ENCODE measurements around the gene GP9.

Gene GP9

GRCh38 chr3:129036222-129037092 is 24.1 kb upstream of the GP9 start:
- H3K27me3 Mint-ChIP-seq = peaks cover 9% of the 10 kb centered on the region
- H3K9me3 Mint-ChIP-seq = no peaks in the 10 kb centered on the region
- no peak for ATAC-seq
- no peaks in the 10 kb centered on the region for H3K36me3 Mint-ChIP-seq (ENCODE audit: low read depth)
- H3K4me3 Mint-ChIP-seq = no peak overlapping the region
- H3K4me1 Mint-ChIP-seq = peaks cover 12% of the 10 kb centered on the region
- no peak overlapping the region for H3K27ac Mint-ChIP-seq
- DNase-seq = no peak

- DNase-seq (no peak), ATAC-seq (no peak)
- no peaks in the 10 kb centered on the region for H3K36me3 Mint-ChIP-seq (ENCODE audit: low read depth)
- no peak overlapping the region for H3K27ac Mint-ChIP-seq
- no peaks in the 10 kb centered on the region for H3K9me3 Mint-ChIP-seq
- peaks cover 9% of the 10 kb centered on the region for H3K27me3 Mint-ChIP-seq
- peaks cover 12% of the 10 kb centered on the region for H3K4me1 Mint-ChIP-seq
- H3K4me3 Mint-ChIP-seq = no peak overlapping the region
Measured at GRCh38 chr3:129037093-129037419, 23.5 kb upstream of the GP9 start.

DNA sequence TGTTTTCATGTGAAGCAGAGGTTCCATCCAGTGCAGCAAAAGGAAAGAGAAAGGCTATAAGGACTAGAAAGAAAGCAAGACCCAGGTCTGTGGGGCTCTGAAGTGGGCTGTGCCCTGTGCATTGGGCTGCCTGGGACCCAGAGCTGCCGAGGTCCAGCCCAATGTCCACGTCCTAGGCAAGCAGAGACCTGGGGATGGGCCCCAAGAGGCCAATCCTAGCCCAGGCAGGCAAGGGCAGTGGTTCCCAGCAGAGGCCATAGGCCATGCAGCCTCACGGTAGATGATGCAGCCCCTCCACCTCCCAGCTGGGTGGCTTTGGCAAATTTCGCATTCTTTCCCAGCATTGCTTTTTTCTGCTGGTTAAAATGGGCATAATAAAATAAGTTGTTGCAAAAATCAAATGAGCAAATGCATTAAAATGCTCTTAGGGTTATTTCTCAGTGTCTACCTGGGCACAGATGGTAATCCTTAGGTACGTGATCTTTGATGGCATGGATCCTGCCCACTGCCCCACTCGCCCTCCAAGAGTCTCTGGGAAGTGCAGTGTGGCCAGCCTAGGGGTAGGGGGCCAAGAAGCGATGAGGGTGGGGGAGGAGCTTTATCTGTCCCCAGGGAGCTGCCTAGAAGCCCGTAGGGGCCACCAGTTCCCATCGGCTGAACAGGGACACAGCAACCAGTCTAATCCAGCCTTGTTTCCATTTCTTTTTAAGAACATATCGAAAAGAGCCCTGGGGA is 22.3 kb upstream of the GP9 start:
- H3K36me3 Mint-ChIP-seq (ENCODE audit: low read depth) = no peaks in the 10 kb centered on the region
- no peak overlapping the region for H3K4me3 Mint-ChIP-seq
- H3K27ac Mint-ChIP-seq = no peak overlapping the region
- ATAC-seq (no peak), DNase-seq (no peak)
- no peaks in the 10 kb centered on the region for H3K9me3 Mint-ChIP-seq
- H3K27me3 Mint-ChIP-seq = peaks cover 15% of the 10 kb centered on the region
- peaks cover 12% of the 10 kb centered on the region for H3K4me1 Mint-ChIP-seq

DNA sequence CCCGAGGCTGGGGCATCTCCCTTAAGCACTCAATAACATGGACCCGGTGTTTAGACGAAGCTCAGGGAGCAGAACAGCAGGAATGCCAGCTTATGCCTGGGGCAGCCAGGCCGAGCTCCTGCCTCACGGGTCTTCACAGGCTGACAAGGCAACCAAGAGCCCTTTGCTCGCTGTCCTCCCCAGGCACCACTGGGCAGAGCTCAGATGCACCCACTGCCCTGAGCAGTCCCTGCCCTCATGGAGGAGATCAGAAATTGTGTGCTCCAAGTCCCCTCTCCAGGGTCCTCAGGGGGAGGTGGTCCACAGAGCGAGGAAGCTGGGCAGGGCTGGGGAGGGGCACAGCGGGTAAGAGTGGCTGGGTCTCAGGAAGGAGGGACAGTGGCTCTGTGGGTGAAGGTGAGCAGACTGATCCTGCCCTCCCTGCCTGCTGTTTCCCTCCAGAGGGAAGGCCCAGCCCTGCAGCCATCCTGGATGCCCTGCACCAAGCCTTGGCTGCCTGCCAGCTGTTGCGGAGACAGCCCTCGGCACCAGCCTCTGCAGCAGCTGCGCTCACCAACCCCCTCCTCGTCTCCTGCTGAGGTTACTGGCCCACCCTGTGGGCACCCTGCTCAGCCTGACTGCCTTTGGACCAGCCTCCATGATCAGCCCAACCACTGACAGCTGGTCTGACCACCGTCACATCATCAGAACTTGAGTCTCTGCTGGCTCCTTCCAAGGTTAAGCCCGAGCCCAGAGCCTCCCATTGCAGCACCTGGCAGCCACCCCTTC is 21.1 kb upstream of the GP9 start:
- no peak for ATAC-seq
- H3K4me1 Mint-ChIP-seq = peaks cover 12% of the 10 kb centered on the region
- no peak for DNase-seq
- H3K27me3 Mint-ChIP-seq = peaks cover 17% of the 10 kb centered on the region
- H3K27ac Mint-ChIP-seq = no peak overlapping the region
- no peak overlapping the region for H3K4me3 Mint-ChIP-seq
- H3K36me3 Mint-ChIP-seq (ENCODE audit: low read depth) = no peaks in the 10 kb centered on the region
- no peaks in the 10 kb centered on the region for H3K9me3 Mint-ChIP-seq

GRCh38 chr3:129040039-129040336 is 20.6 kb upstream of the GP9 start:
- Mint-ChIP-seq H3K36me3 (ENCODE audit: low read depth) (no peaks in the 10 kb centered on the region), H3K27me3 (peaks cover 21% of the 10 kb centered on the region), H3K4me3 (no peak overlapping the region), H3K4me1 (peaks cover 11% of the 10 kb centered on the region), H3K27ac (no peak overlapping the region), H3K9me3 (no peaks in the 10 kb centered on the region)
- DNase-seq = no peak
- ATAC-seq = no peak

DNA sequence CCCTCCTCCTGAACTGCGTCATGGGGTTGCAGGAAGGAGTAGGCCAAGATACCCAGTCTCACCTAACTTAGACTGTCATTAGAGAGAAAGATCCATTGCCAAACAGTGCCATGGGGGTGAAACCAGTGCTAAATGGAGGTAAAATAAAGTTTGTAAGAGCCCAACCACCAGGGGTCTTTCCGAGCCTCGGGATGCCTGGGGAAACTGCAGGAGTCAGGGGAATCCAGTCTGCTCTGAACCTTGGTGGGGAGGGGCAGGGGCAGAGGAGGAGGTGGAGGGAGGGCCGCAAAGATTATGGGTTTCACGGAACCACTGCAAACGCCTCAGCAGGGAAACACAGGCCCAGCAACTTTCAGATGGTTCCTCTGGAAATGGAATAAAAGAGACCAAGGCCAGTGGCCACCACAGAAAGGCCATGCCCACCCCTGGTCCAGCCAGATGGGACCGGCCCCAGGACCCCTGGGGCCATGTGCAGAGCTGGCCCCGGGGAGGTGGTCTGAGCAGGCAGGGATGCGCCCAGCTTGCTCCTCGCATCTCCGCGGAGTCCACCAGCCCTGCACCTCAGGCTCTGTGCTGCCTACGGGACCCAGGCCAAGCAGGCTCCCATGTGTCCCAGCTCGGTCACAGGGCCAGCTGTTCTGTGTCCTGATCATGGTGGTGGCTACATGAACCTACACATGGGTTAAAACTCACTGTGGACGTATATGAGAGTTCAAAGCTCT is 19.8 kb upstream of the GP9 start:
- Mint-ChIP-seq H3K4me3 (no peak overlapping the region), H3K9me3 (no peaks in the 10 kb centered on the region), H3K4me1 (peaks cover 5% of the 10 kb centered on the region), H3K27me3 (peaks cover 21% of the 10 kb centered on the region), H3K36me3 (ENCODE audit: low read depth) (no peaks in the 10 kb centered on the region), H3K27ac (no peak overlapping the region)
- DNase-seq (no peak), ATAC-seq (no peak)

GRCh38 chr3:129045675-129046036 is 14.9 kb upstream of the GP9 start:
- H3K36me3 Mint-ChIP-seq (ENCODE audit: low read depth) = no peaks in the 10 kb centered on the region
- H3K27ac Mint-ChIP-seq = no peak overlapping the region
- peaks cover 5% of the 10 kb centered on the region for H3K9me3 Mint-ChIP-seq
- ATAC-seq (peak; percentile 85), DNase-seq (peak; percentile 47)
- peaks cover 2% of the 10 kb centered on the region for H3K4me1 Mint-ChIP-seq
- peaks cover 13% of the 10 kb centered on the region for H3K27me3 Mint-ChIP-seq
- no peak overlapping the region for H3K4me3 Mint-ChIP-seq

- peaks cover 2% of the 10 kb centered on the region for H3K4me1 Mint-ChIP-seq
- no peak for DNase-seq
- peaks cover 5% of the 10 kb centered on the region for H3K9me3 Mint-ChIP-seq
- H3K36me3 Mint-ChIP-seq (ENCODE audit: low read depth) = no peaks in the 10 kb centered on the region
- H3K4me3 Mint-ChIP-seq = no peak overlapping the region
- ATAC-seq = peak; percentile 45
- H3K27me3 Mint-ChIP-seq = peaks cover 13% of the 10 kb centered on the region
- no peak overlapping the region for H3K27ac Mint-ChIP-seq
Measured at GRCh38 chr3:129046037-129046731, 14.4 kb upstream of the GP9 start.

DNA sequence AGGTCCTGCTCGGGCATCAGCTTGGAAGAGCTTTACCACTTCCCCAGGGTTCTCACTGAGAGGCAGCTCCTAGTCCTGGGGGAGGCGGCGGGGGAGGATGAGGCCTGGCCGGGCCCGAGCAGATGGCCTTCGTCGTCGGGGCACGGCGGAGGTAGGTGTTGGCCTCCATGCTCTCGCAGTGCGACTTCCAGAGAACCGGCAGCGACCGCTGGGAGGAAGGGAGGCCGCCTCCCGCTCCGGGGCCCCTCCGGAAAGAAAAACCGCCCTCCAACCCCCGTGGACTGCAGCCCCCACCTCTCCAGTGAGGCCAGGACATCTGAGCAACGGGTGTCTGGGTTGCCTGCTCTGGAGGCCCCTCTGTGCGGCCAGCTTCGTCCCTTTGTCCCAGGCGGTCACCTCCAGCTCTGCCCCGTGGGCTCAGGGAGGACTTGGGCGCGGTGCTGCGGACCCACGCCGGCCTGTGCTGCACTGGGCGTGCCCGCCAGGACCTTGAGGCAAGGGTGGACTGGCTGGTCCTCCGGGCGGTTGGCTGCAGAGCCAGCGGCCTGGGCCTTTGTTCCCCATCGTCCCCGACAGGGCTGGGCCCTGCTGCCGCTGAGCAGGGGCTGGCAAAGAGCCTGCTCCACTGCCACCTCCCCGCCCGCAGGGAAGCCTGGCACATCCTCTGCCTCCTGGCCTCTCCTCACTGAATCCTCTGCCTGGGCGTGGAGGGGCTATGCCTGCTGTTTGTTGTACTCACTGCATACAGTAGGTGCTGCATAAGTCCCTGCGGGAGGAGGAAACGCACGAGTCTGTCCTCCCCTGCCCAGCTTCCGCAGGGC is 13.6 kb upstream of the GP9 start:
- no peak overlapping the region for H3K27ac Mint-ChIP-seq
- H3K4me3 Mint-ChIP-seq = no peak overlapping the region
- peaks cover 2% of the 10 kb centered on the region for H3K4me1 Mint-ChIP-seq
- DNase-seq (no peak), ATAC-seq (no peak)
- H3K9me3 Mint-ChIP-seq = peaks cover 5% of the 10 kb centered on the region
- peaks cover 13% of the 10 kb centered on the region for H3K27me3 Mint-ChIP-seq
- no peaks in the 10 kb centered on the region for H3K36me3 Mint-ChIP-seq (ENCODE audit: low read depth)

DNA sequence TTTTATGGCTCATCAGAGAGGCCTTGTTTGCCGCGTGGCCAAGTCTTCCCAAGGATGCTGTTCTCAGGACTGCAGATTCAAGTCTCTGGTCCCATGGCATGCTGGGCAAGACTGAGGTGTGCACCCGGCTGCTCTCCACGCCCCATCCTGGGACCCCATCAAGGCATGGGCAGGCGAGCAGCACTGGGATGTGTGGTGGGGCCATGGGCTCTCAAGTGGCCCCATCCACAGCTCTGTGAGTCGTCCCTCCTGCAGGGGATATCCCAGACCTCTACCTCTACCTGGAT is 13.1 kb upstream of the GP9 start:
- Mint-ChIP-seq H3K4me3 (no peak overlapping the region), H3K9me3 (peaks cover 5% of the 10 kb centered on the region)
- no peak for ATAC-seq

GRCh38 chr3:129050556-129051295 is 9.9 kb upstream of the GP9 start:
- Mint-ChIP-seq H3K27me3 (no peaks in the 10 kb centered on the region), H3K9me3 (peaks cover 5% of the 10 kb centered on the region), H3K4me1 (peaks cover 7% of the 10 kb centered on the region), H3K4me3 (no peak overlapping the region), H3K27ac (no peak overlapping the region), H3K36me3 (ENCODE audit: low read depth) (no peaks in the 10 kb centered on the region)
- DNase-seq = no peak
- ATAC-seq = no peak

More for the DNA sequence above, 13.1 kb upstream of the GP9 start:
- no peak overlapping the region for H3K27ac Mint-ChIP-seq
- H3K27me3 Mint-ChIP-seq = peaks cover 12% of the 10 kb centered on the region
- no peaks in the 10 kb centered on the region for H3K36me3 Mint-ChIP-seq (ENCODE audit: low read depth)
- DNase-seq = no peak
- H3K4me1 Mint-ChIP-seq = peaks cover 2% of the 10 kb centered on the region

- Mint-ChIP-seq H3K27me3 (no peaks in the 10 kb centered on the region), H3K9me3 (peaks cover 5% of the 10 kb centered on the region), H3K36me3 (ENCODE audit: low read depth) (no peaks in the 10 kb centered on the region), H3K27ac (no peak overlapping the region), H3K4me3 (no peak overlapping the region), H3K4me1 (peaks cover 7% of the 10 kb centered on the region)
- ATAC-seq (no peak), DNase-seq (no peak)
Measured at GRCh38 chr3:129051871-129052340, 8.7 kb upstream of the GP9 start.

- H3K4me1 Mint-ChIP-seq = peaks cover 9% of the 10 kb centered on the region
- DNase-seq = no peak
- H3K4me3 Mint-ChIP-seq = no peak overlapping the region
- H3K36me3 Mint-ChIP-seq (ENCODE audit: low read depth) = no peaks in the 10 kb centered on the region
- H3K27me3 Mint-ChIP-seq = no peaks in the 10 kb centered on the region
- no peak for ATAC-seq
- H3K27ac Mint-ChIP-seq = no peak overlapping the region
- H3K9me3 Mint-ChIP-seq = peaks cover 5% of the 10 kb centered on the region
Measured at GRCh38 chr3:129052675-129053074, 7.9 kb upstream of the GP9 start.

Measured in activated naive CD8-positive, alpha-beta T cell treated with anti-CD3 and anti-CD28 coated beads, Interleukin-2, amount 50 U/mL, for 24 hours (primary cell).